HG03558 (cell line): ENCODE data around the gene CYS1.
"Not testable (repeated sequence)": the region's sequence is repeated elsewhere in the genome, so short reads cannot be mapped to it uniquely, and the experiment has no call there.

Experiments
- ATAC-seq: cut with Tn5 transposase; IDR thresholded peaks from one replicate; pipeline ENCODE4 v1.9.1; 2021; ENCODE audit warnings: moderate number of reproducible peaks; ENCODE audit not compliant: unreplicated experiment; ENCODE audit errors: extremely low read depth

Gene CYS1

GRCh38 chr2:10033251-10034006, 46.8 kb downstream of the CYS1 start:
- ATAC-seq: no peak

GRCh38 chr2:10032746-10033105, 47.5 kb downstream of the CYS1 start:
- no peak for ATAC-seq

- no peak for ATAC-seq
Observed at GRCh38 chr2:10031886-10032745, 48.1 kb downstream of the CYS1 start.

- not testable (repeated sequence) for ATAC-seq
Observed at GRCh38 chr2:10030798-10031197, 49.4 kb downstream of the CYS1 start.

- ATAC-seq: no peak
Observed at GRCh38 chr2:10030311-10030736, 49.9 kb downstream of the CYS1 start.

- no peak for ATAC-seq
Observed at GRCh38 chr2:10029875-10030223, 50.4 kb downstream of the CYS1 start.

GRCh38 chr2:10028988-10029874, 51.0 kb downstream of the CYS1 start:
- ATAC-seq: no peak

- ATAC-seq: no peak
Observed at GRCh38 chr2:10028407-10028987, 51.7 kb downstream of the CYS1 start.

GRCh38 chr2:10027660-10028330, 52.4 kb downstream of the CYS1 start:
- no peak for ATAC-seq

- ATAC-seq: no peak
Observed at GRCh38 chr2:10026940-10027569, 53.2 kb downstream of the CYS1 start.

GRCh38 chr2:10022966-10023662, 57.1 kb downstream of the CYS1 start:
- ATAC-seq: no peak

GRCh38 chr2:10022445-10022844, 57.8 kb downstream of the CYS1 start:
- ATAC-seq: no peak

- no peak for ATAC-seq
Observed at GRCh38 chr2:10022041-10022421, 58.2 kb downstream of the CYS1 start.

GRCh38 chr2:10019602-10020400, 60.4 kb downstream of the CYS1 start:
- no peak for ATAC-seq

- no peak for ATAC-seq
Observed at GRCh38 chr2:10019174-10019573, 61.0 kb downstream of the CYS1 start.

GRCh38 chr2:10017313-10017941, 62.8 kb downstream of the CYS1 start:
- no peak for ATAC-seq

GRCh38 chr2:10016802-10017258, 63.4 kb downstream of the CYS1 start:
- ATAC-seq: no peak
